GM19468 (cell line): ENCODE results near the gene ARF5.

Source experiments
- ATAC-seq: cut with Tn5 transposase; IDR thresholded peaks from one replicate; pipeline ENCODE4 v1.9.1; 2021; ENCODE audit warnings: mild to moderate bottlenecking, moderate library complexity, moderate number of reproducible peaks; ENCODE audit not compliant: unreplicated experiment; ENCODE audit errors: extremely low read depth

The ARF5 gene

DNA sequence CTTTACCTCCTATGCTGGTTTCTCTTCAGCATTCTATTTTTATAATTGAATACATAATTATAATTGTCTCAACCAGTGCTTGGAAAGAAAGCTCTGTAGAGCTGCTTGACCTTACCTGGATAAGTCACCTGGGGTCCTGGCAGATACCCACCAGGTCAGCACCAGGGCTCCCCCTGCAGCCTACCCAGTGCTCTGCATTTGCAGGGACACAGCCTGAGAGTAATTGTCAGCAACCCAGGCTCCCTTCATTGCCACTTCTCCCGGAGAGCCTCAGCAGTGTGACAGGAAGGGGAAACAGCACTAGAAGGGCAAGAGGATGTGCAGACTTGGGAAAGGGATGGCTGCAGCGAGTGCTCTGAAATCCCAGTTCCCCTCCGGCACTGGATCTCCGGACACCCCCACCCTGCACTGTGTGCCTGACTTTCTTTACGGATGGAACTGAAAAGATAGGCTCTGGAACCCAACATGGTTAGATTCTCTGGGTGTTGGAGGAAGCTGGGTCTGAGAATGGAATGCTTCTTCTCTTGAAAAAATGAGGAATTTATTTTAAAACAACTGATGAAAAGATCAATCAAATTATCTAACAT lies 41.1 kb downstream of the ARF5 start:
- ATAC-seq = no peak

DNA sequence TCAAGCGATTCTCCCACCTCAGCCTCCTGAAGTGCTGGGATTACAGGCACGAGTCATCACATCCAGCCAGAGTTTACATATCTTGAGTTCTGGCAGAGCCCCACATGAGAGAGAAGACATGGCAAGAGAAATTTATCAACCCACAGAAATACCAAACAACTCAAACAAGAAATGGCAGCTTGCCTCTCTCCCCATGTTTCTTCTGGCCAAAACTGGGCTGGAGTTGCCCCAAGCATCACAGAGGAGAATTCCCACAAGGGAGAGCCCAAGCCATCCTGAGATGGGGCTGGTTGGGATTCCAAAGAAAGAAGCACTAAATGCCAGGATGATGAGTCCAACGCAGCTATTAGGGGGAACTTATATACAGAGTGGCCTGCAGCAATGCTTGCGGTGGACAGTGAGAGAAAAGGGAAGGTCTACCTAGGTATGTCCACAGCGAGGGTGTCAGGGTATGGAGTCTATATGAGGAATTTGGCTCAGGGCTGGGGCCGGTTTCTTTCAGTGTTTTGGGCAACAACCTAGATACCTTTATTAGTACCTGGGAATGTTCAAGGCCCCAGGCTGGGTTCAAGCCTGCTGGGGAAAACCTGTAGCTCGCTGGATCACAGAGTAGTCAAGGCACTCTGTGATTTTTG lies 44.2 kb downstream of the ARF5 start:
- no peak for ATAC-seq

DNA sequence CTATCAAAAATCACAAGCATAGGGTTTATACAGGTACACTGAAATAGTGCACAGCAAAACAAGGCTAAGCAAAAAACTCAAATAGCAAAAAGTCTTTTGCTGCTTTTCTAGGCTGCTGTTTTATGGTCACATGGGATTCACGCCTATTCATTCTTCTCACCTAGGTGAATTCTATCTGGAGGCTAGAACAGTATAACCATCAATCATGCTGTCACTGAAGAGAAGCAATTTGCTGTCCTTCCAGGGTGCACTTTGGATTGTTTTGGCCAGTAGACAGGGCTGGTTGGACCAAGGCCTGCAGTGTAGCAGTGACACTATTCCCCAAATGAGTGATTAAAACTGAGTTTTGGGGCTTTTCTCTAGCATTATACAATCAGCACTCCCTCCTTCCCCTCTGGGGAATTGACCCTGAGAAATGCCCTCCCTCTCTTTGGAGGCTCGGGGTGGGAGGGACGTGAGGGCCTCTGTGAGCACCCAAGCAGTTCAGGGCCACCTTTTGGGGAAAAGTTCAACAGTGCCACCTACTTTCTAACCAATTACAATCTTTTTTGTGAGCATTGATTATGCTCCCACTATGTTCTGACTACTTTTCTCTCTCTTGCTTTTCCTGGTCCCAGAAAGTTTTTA lies 47.6 kb downstream of the ARF5 start:
- no peak for ATAC-seq

DNA sequence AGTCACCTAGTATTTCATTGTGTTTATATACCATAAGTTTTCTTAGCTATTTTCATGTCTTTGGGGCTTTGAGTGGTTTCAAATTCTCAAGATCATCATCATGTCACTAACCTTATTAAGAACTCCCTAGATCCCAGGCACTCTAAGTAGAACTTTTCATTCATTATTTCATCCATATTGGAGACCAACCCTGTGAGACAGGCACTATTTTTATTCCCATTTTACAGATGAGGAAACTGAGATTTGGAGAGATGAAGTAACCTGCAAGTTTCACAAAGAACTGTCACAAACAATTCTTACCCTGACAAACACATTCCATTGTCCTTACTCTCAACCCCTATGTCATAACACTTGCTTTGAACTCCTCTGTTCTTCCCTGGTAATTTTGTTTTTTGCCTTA lies 50.0 kb downstream of the ARF5 start:
- ATAC-seq = no peak
